Upper lobe of left lung (tissue), 4 donors: ENCODE results near the gene EMD.

Source experiments
- EP300 ChIP-seq, 4 donors: sonication (generic); formaldehyde crosslinking; IDR thresholded peaks; one replicate each; pipeline ENCODE4 v1.5.1; 2017; ENCODE audit warnings: antibody characterized with exemption in 4 of 4, control low read depth in 2 of 4
- TF ChIP-seq, protein P1 (sequence below), 6 experiments: fragments of 450-650 bp in 4 of 6; fragments of 200-600 bp in 2 of 6; sonication (generic) in 2 of 6; IDR thresholded peaks; one replicate each; pipeline ENCODE4 v1.5.1; 2016 to 2019; ENCODE audit warnings: antibody characterized with exemption in 6 of 6

- TF ChIP-seq, protein P1, sequence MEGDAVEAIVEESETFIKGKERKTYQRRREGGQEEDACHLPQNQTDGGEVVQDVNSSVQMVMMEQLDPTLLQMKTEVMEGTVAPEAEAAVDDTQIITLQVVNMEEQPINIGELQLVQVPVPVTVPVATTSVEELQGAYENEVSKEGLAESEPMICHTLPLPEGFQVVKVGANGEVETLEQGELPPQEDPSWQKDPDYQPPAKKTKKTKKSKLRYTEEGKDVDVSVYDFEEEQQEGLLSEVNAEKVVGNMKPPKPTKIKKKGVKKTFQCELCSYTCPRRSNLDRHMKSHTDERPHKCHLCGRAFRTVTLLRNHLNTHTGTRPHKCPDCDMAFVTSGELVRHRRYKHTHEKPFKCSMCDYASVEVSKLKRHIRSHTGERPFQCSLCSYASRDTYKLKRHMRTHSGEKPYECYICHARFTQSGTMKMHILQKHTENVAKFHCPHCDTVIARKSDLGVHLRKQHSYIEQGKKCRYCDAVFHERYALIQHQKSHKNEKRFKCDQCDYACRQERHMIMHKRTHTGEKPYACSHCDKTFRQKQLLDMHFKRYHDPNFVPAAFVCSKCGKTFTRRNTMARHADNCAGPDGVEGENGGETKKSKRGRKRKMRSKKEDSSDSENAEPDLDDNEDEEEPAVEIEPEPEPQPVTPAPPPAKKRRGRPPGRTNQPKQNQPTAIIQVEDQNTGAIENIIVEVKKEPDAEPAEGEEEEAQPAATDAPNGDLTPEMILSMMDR (IDR thresholded peaks at IDR 0.05) = no peak
- TF ChIP-seq EP300 (IDR thresholded peaks at IDR 0.05) = no peak
Observed at GRCh38 chrX:154349979-154350378, 29.1 kb upstream of the EMD start.
